ENCODE data around the gene ZNF547. TPM values are rescaled to one million over a fixed set of nuclear protein-coding genes. Genes with fewer than 3 reads are reported as not detected.

The ZNF547 gene
- total and polyA plus RNA-seq, 2 experiments from 2014 or later, result 1.1 to 4.9 TPM

GRCh38 chr19:57406516-57407123 is 43.3 kb downstream of the ZNF547 start:
- Histone ChIP-seq H3F3A (replicated peaks; ENCODE audit: low read depth) (no peaks in the 10 kb centered on the region), H3K9me2 (ENCODE audit: insufficient read depth) (no peaks in the 10 kb centered on the region)

More at GRCh38 chr19:57406516-57407123, 43.3 kb downstream of the ZNF547 start:
- Mint-ChIP-seq H3K9me3 (peaks cover 20% of the 10 kb centered on the region), H3K27ac (no peak overlapping the region), H3K27me3 (ENCODE audit: insufficient read depth, low read depth, poor library complexity) (peaks cover 11% of the 10 kb centered on the region), H3K4me3 (no peak overlapping the region; the same call in 2 of the 3 replicates), H3K36me3 (ENCODE audit: low read depth) (peaks cover 7% of the 10 kb centered on the region), H3K4me1 (peaks cover 2% of the 10 kb centered on the region; the same call in 2 of the 3 replicates)
- Histone ChIP-seq H3K4me1 (ENCODE audit: insufficient read depth) (no peaks in the 10 kb centered on the region), H2AFZ (peak overlapping the region; percentile 57; the same call in 1 of the 2 replicates), H3K79me2 (replicated peaks; ENCODE audit: insufficient read depth) (peaks cover 5% of the 10 kb centered on the region), H4K20me1 (replicated peaks; ENCODE audit: insufficient read depth) (no peaks in the 10 kb centered on the region), H3K4me2 (no peak overlapping the region), H3K27me3 (ENCODE audit: insufficient read depth) (no peaks in the 10 kb centered on the region), H3K4me3 (no peak overlapping the region), H3K27ac (ENCODE audit: low read depth) (no peak overlapping the region), H3K36me3 (ENCODE audit: insufficient read depth) (no peaks in the 10 kb centered on the region)
- DNase-seq (ENCODE audit: low spot score) (peak; percentile 93), ATAC-seq (peak; percentile 86)
- TF ChIP-seq, protein P1, sequence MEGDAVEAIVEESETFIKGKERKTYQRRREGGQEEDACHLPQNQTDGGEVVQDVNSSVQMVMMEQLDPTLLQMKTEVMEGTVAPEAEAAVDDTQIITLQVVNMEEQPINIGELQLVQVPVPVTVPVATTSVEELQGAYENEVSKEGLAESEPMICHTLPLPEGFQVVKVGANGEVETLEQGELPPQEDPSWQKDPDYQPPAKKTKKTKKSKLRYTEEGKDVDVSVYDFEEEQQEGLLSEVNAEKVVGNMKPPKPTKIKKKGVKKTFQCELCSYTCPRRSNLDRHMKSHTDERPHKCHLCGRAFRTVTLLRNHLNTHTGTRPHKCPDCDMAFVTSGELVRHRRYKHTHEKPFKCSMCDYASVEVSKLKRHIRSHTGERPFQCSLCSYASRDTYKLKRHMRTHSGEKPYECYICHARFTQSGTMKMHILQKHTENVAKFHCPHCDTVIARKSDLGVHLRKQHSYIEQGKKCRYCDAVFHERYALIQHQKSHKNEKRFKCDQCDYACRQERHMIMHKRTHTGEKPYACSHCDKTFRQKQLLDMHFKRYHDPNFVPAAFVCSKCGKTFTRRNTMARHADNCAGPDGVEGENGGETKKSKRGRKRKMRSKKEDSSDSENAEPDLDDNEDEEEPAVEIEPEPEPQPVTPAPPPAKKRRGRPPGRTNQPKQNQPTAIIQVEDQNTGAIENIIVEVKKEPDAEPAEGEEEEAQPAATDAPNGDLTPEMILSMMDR (conservative IDR thresholded peaks at IDR 0.05; ENCODE audit: low read depth in 2 of 2), result peak; percentile 90 to 92
- TF ChIP-seq EZH2phosphoT487 (IDR thresholded peaks at IDR 0.05; ENCODE audit: unreplicated experiment), result no peak
- TF ChIP-seq, protein P2, sequence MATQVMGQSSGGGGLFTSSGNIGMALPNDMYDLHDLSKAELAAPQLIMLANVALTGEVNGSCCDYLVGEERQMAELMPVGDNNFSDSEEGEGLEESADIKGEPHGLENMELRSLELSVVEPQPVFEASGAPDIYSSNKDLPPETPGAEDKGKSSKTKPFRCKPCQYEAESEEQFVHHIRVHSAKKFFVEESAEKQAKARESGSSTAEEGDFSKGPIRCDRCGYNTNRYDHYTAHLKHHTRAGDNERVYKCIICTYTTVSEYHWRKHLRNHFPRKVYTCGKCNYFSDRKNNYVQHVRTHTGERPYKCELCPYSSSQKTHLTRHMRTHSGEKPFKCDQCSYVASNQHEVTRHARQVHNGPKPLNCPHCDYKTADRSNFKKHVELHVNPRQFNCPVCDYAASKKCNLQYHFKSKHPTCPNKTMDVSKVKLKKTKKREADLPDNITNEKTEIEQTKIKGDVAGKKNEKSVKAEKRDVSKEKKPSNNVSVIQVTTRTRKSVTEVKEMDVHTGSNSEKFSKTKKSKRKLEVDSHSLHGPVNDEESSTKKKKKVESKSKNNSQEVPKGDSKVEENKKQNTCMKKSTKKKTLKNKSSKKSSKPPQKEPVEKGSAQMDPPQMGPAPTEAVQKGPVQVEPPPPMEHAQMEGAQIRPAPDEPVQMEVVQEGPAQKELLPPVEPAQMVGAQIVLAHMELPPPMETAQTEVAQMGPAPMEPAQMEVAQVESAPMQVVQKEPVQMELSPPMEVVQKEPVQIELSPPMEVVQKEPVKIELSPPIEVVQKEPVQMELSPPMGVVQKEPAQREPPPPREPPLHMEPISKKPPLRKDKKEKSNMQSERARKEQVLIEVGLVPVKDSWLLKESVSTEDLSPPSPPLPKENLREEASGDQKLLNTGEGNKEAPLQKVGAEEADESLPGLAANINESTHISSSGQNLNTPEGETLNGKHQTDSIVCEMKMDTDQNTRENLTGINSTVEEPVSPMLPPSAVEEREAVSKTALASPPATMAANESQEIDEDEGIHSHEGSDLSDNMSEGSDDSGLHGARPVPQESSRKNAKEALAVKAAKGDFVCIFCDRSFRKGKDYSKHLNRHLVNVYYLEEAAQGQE (IDR thresholded peaks at IDR 0.05; ENCODE audit: unreplicated experiment), result no peak
- TF ChIP-seq, protein P3, sequence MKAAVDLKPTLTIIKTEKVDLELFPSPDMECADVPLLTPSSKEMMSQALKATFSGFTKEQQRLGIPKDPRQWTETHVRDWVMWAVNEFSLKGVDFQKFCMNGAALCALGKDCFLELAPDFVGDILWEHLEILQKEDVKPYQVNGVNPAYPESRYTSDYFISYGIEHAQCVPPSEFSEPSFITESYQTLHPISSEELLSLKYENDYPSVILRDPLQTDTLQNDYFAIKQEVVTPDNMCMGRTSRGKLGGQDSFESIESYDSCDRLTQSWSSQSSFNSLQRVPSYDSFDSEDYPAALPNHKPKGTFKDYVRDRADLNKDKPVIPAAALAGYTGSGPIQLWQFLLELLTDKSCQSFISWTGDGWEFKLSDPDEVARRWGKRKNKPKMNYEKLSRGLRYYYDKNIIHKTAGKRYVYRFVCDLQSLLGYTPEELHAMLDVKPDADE (IDR thresholded peaks at IDR 0.05), result no peak
- no peak for TF ChIP-seq ZNF114 (CRISPR knock-in tag; IDR thresholded peaks at IDR 0.05)
- no peak for TF ChIP-seq CREB1 (CRISPR knock-in tag; IDR thresholded peaks at IDR 0.05; ENCODE audit: low read depth)

Measured in GM23338 (cell line).